H1 (cell line): ENCODE measurements around the gene BFSP2. TPM values are rescaled to one million over a fixed set of nuclear protein-coding genes. Genes with fewer than 3 reads are reported as not detected.

Experiments used
- BCL11A ChIP-seq, 2 experiments: IDR thresholded peaks; one replicate each; pipeline ENCODE4 v1.6.1; 2011; ENCODE audit warnings: low read depth in 2 of 2, low read length in 2 of 2, mild to moderate bottlenecking in 2 of 2
- JUND ChIP-seq: IDR thresholded peaks from 2 replicates; pipeline ENCODE4 v1.6.1; 2011; ENCODE audit warnings: mild to moderate bottlenecking, improper control_type of control experiment, low read length
- NANOG ChIP-seq: IDR thresholded peaks from 2 replicates; pipeline ENCODE4 v1.6.1; 2011; ENCODE audit warnings: low read length, low read depth, mild to moderate bottlenecking, inconsistent platforms; ENCODE audit not compliant: insufficient read depth, poor library complexity, severe bottlenecking
- SP1 ChIP-seq: IDR thresholded peaks from 2 replicates; pipeline ENCODE4 v1.6.1; 2011; ENCODE audit warnings: low read depth, low read length
- polyA plus RNA-seq, 7 experiments: library from polyadenylated mRNA; depleted of rRNA in 3 of 7; stranded (reverse) in 5 of 7; unstranded in 2 of 7; fragments of >200 nt in 5 of 7; fragments of 200-250 nt in 2 of 7; gene quantifications; 1 replicate in 5 of 7; 2 replicates in 1 of 7; 4 replicates in 1 of 7; pipeline versions ENCODE4 v1.2.1 to v1.2.3, GENCODE V29; 2011 to 2013; ENCODE audit warnings: missing spikeins in 2 of 7, mixed read lengths in 2 of 7
- total RNA-seq: library from RNA; stranded (reverse); fragmentation: NEBNext Ultra II Directional; extraction: Animal tissue kit (Norgen Biotek cat#: 25700); gene quantifications from 2 replicates; pipeline ENCODE4 v1.2.1, GENCODE V29; 2021

Gene BFSP2
- total and polyA plus RNA-seq, 2 of the 8 experiments (the other 6 are each of a cell fraction or from before 2014, with no cell fraction given) = not detected

DNA sequence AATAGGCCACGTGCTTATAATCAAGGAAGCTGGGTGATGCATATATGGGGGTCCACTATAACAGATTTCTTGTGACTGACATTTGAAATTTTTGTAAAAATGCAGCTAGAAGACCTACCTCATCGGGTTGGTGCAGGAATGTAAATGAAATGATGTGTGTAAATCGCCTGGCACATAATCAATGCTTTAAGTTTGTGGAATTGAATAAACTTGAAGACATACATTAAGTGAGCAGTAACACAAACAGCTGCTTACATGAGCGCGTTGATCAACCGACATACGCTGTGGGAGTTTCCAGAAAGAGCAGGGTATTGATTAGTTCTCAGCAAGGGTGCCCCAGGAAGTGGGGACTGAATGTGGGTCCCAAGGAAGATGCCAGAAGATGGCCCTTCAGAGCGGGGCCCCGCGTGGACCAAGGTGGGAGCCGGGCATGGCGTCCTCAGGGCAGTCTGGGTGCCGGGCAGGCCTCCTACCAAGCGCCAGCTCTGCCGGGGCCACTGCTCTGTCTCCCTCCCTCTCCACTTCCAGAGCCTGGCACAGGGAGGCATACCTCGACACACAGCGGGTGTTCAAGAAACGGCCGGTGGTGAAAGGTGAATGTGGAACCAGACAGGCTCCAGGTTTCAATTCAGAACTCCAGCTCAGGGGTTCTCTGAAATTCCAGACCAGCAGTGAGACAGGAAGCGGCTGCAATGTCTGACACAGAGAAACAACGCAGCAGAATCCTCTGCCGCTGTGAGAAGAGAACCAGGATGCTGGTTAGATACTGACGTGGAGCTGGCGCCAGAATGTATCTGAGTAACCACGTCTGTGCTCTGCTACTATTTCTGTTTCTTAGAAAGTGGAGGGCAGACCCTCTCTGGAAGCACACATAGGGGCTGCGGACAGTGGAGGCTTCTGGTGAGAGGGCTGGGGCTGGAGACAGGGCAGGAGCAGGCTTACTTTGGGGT lies 12.6 kb downstream of the BFSP2 start (continued):
- TF ChIP-seq NANOG (no peak), SP1 (no peak), BCL11A (IDR thresholded peaks at IDR 0.05; ENCODE audit: low read depth in 2 of 2, low read length in 2 of 2) (no peak), JUND (no peak)
